ENCODE data around the gene KCNH1.

GRCh38 chr1:210819266-210819665 is 314.7 kb downstream of the KCNH1 start:
- TF ChIP-seq CTCF (IDR thresholded peaks at IDR 0.05): no peak
- no peak for TF ChIP-seq POLR2A (IDR thresholded peaks at IDR 0.05)

Measured in Peyer's patch (tissue), 4 donors.